GM18951 (cell line): Measurements from ENCODE around the gene IL17RE.
"Not testable (repeated sequence)": the region's sequence is repeated elsewhere in the genome, so short reads cannot be mapped to it uniquely, and the experiment has no call there.

Experiments used
- POLR2A ChIP-seq: IDR thresholded peaks from 4 replicates; pipeline ENCODE4 v1.6.1; 2011; ENCODE audit warnings: mild to moderate bottlenecking; ENCODE audit not compliant: insufficient read length, insufficient read depth; ENCODE audit errors: extremely low read depth
- in situ Hi-C: fragments of 300-500 bp; cut with MboI; formaldehyde crosslinking; loops from one replicate; pipeline ENCODE4 v1.12.0; 2022; ENCODE audit warnings: low sequenced_read_pairs, mixed read lengths, inconsistent platforms; ENCODE audit not compliant: unreplicated experiment

Gene IL17RE

GRCh38 chr3:9902372-9903237 is at the start of gene IL17RE:
Gene IL17RE, plus strand, starts transcription at chr3:9902848. Its CDS starts 85 bp downstream, at chr3:9902933.
- no peak for TF ChIP-seq POLR2A
- in situ Hi-C loops: no loop called here

GRCh38 chr3:9854291-9854940 is 48.2 kb upstream of the IL17RE start:
- in situ Hi-C loops: not testable (repeated sequence)

GRCh38 chr3:9855594-9855993 is 47.1 kb upstream of the IL17RE start:
- no peak for TF ChIP-seq POLR2A
- in situ Hi-C loops: no loop called here

- in situ Hi-C loops: no loop called here
- TF ChIP-seq POLR2A: no peak
Measured at GRCh38 chr3:9859530-9860025, 43.1 kb upstream of the IL17RE start.

GRCh38 chr3:9861201-9861600 is 41.4 kb upstream of the IL17RE start:
- in situ Hi-C loops: no loop called here
- TF ChIP-seq POLR2A: no peak

- no peak for TF ChIP-seq POLR2A
- in situ Hi-C loops: no loop called here
Measured at GRCh38 chr3:9861626-9862130, 41.0 kb upstream of the IL17RE start.

GRCh38 chr3:9862391-9863057 is 40.1 kb upstream of the IL17RE start:
- in situ Hi-C loops: no loop called here
- TF ChIP-seq POLR2A: no peak

GRCh38 chr3:9863058-9863772 is 39.4 kb upstream of the IL17RE start:
- in situ Hi-C loops: no loop called here

GRCh38 chr3:9864200-9864927 is 38.3 kb upstream of the IL17RE start:
- TF ChIP-seq POLR2A: no peak
- in situ Hi-C loops: no loop called here

More at GRCh38 chr3:9863058-9863772, 39.4 kb upstream of the IL17RE start:
- no peak for TF ChIP-seq POLR2A

GRCh38 chr3:9865125-9865637 is 37.5 kb upstream of the IL17RE start:
- in situ Hi-C loops: not testable (repeated sequence)

- no peak for TF ChIP-seq POLR2A
- in situ Hi-C loops: no loop called here
Measured at GRCh38 chr3:9866639-9867038, 36.0 kb upstream of the IL17RE start.

- TF ChIP-seq POLR2A: no peak
- in situ Hi-C loops: no loop called here
Measured at GRCh38 chr3:9867106-9867505, 35.5 kb upstream of the IL17RE start.

GRCh38 chr3:9869955-9870354 is 32.7 kb upstream of the IL17RE start:
- in situ Hi-C loops: no loop called here
- no peak for TF ChIP-seq POLR2A
